Frontal cortex (tissue), 4 donors: ENCODE data around the gene KPNA1. TPM values are rescaled to one million over a fixed set of nuclear protein-coding genes. Genes with fewer than 3 reads are reported as not detected.
"Not testable (repeated sequence)": the region's sequence is repeated elsewhere in the genome, so short reads cannot be mapped to it uniquely, and the experiment has no call there.

ENCODE experiments used
- DNase-seq, 2 donors: peaks; one replicate each; pipeline ENCODE4 v3.0.0; 2012; ENCODE audit warnings: low spot score in 2 of 2
- FAIRE-seq: peaks from 2 replicates; lab custom pipeline; 2012; peaks lifted over from hg19 to GRCh38; lab: Jason Lieb, UNC
- total RNA-seq: library from RNA; depleted of rRNA; stranded (reverse); fragments of >200 nt; gene quantifications from one replicate; pipeline ENCODE4 v1.2.3, GENCODE V29; 2014
- donor health status: control.
- donor health status: control.
- donor health status: control.

Gene KPNA1
- total RNA-seq, 1 donor from 2014 or later, result 46.5 TPM

GRCh38 chr3:122523317-122523716 is 8.6 kb upstream of the KPNA1 start:
- FAIRE-seq, result no peak
- DNase-seq, result no peak

GRCh38 chr3:122520861-122521260 is 6.1 kb upstream of the KPNA1 start:
- FAIRE-seq, result no peak

GRCh38 chr3:122519693-122520092 is 5.0 kb upstream of the KPNA1 start:
- DNase-seq, result no peak
- FAIRE-seq, result no peak

More at GRCh38 chr3:122520861-122521260, 6.1 kb upstream of the KPNA1 start:
- DNase-seq, result no peak

DNA sequence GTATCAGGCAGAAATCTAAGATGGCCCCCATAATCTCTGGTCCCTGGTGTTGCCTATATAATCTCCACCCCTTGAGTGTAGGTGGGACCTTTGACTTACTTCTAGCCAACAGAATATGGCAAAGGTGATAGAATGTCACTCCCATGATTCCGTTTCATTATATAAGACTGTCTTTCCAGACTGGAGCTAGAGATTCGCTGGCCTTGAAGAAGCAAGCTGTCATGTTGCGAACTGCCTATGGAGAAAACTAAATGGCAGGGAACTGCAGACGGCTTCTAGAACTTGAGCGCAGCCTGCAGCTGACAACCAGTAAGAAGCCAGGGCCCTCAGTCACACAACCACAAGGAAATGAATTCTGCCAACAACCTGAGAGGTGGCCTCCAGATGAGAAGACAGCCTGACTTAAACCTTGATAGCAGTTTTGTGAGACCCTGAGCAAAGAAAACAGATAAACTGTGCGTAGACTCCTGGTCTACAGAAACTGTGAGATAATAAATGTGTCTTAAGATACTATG is 2.2 kb upstream of the KPNA1 start:
- FAIRE-seq (no peak), DNase-seq (no peak)

GRCh38 chr3:122515870-122516269 is 1.1 kb upstream of the KPNA1 start:
- DNase-seq (no peak), FAIRE-seq (no peak)

DNA sequence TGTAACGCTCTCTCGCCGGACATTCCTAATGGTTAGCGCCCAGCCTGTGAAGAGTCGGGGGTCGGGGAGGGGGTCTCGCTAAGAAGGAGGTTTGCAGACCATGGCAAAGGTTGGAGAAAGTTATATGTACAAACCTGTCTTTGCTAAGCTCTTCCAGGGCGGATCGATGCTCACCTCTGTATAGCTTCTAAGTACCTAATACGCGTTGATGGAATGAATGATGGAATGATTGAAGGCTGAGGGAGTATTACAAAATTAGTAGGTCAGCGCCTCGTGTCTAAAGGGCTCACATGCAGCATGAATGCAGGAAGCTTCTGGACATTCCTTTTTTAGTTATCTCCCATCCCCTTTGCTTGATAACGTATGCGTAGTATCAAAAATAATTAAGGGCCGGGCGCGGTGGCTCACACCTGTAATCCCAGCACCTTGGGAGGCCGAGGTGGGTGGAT is 305 bp upstream of the KPNA1 start:
- FAIRE-seq (no peak), DNase-seq (no peak)

GRCh38 chr3:122513386-122514122 is 1.2 kb downstream of the KPNA1 start:
- no peak for DNase-seq
- no peak for FAIRE-seq

DNA sequence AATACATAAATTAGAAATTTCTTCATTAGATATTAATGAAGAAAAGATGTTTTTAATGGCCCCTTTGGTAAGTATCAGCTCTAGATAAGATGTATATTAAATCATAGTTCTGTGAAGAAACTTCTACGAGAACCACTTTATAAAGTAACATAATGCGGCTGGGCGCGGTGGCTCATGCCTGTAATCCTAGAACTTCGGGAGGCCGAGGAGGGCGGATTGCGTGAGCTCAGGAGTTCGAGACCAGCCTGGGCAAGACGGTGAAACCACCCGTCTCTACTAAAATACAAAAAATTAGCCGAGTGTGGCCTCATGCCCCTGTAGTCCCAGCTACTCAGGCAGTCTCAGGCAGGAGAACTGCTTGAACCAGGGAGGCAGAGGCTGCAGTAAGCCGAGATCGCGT is 2.5 kb downstream of the KPNA1 start:
- FAIRE-seq (no peak), DNase-seq (no peak)

DNA sequence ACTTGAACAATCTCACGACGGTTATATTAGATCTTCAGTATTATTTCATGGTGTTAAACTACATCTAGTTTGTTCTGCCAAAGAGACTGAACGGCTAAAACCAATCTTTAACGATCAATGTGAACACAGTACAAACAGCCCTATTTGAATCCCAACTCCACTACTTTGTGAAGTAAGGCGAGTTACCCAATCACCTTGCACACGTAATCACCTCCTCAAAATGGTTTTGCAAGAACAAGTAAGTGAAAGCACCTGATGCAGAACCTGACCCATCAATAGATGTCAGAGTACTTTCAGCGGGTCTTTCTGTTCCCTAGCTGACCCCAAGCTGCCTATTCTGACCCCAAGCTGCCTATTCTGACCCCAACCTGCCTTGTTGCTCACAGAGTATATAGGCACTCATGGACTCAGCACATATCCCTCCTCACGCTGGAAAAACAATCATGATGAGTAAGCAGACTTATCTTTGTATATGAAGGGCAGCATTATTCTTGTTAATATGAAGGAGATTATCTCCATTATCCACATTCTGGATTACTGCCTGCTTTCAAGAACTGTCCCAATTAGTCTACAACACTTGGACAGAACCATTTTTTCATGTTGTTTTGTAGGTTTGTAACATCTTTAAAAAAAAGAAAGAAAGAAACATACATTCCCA is 3.7 kb downstream of the KPNA1 start:
- DNase-seq, result no peak
- FAIRE-seq, result no peak

DNA sequence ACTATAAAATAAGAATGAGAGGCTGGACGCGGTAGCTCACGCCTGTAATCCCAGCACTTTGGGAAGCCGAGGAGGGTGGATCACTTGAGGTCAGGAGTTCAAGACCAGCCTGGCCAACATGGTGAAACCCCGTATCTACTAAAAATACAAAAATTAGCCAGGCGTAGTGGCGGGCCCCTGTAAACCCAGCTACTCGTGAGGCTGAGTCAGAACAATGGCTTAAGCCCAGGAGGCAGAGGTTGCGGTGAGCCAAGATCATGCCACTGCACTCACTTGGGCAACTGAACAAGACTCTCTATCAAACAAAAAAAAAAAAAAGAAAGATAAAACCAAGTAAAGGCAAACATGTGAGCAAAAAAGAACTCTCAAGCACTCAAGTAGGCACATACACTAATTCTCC is 5.8 kb downstream of the KPNA1 start:
- not testable (repeated sequence) for FAIRE-seq, DNase-seq

GRCh38 chr3:122508135-122508914 is 6.4 kb downstream of the KPNA1 start:
- FAIRE-seq, result no peak
- no peak for DNase-seq

DNA sequence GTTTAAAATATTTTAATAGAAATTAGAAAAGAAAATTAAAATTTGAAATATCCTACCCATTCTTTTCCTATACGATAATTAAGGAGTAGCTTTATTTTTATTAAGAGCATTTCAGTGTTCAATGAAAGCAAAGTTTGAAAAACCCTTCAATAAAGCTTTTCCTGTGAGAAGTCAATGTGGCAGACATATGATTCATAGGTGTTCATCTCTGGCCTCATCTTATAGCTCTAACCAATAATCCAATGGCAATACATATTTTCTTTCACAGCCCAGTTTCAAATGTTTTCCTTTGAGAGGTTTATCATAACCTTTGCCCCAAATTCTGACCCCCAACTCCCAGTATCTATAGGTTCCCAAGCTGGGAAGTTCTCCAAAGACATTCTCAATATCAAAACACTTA is 8.3 kb downstream of the KPNA1 start:
- FAIRE-seq (no peak), DNase-seq (no peak)

DNA sequence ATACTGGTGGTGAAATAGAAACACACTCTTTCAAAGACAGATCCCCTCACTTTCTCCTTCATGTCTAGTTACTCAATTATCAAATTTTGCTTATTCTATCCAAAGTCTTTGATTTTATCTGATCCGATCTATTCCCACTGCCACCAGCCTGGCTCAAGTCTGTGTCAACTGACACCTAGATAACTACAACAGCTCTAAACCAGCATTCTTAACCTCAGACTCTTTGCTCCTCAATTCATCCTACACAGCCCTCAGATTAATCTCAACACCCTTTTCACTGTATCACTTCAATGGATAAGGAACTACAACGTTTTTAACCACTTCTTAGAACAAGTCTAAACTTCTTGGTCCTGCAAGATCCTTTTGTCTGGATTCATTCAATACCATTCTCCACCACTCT is 9.1 kb downstream of the KPNA1 start:
- no peak for FAIRE-seq
- no peak for DNase-seq

GRCh38 chr3:122502941-122503340 is 11.8 kb downstream of the KPNA1 start:
- DNase-seq (no peak), FAIRE-seq (no peak)

GRCh38 chr3:122502139-122502538 is 12.6 kb downstream of the KPNA1 start:
- DNase-seq (no peak), FAIRE-seq (no peak)

GRCh38 chr3:122500964-122501363 is 13.8 kb downstream of the KPNA1 start:
- not testable (repeated sequence) for DNase-seq, FAIRE-seq

- no peak for FAIRE-seq
These were observed 16.6 kb downstream of the KPNA1 start for GRCh38 chr3:122498152-122498551.

GRCh38 chr3:122497425-122497824 is 17.3 kb downstream of the KPNA1 start:
- FAIRE-seq (no peak), DNase-seq (no peak)

More at GRCh38 chr3:122498152-122498551, 16.6 kb downstream of the KPNA1 start:
- no peak for DNase-seq

GRCh38 chr3:122496508-122496907 is 18.2 kb downstream of the KPNA1 start:
- FAIRE-seq, result no peak

DNA sequence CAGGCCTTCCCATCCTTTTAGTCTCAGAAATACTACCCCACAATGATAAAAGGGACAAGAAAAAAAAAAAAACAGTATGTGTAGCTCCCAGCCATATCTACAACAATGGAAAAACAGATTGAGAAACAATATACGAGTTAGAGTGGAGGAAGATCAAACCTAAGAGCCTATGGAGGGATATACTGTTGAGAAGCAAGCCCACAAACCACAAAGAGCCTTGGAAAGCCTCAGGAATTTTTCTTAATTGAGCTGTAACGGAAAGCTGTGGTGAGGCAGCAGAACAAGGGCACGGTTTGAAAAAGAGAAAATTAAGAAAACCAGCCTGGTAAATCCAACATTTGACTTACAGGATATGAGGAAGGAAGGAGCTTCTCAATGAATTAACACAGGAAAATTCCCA is 21.4 kb downstream of the KPNA1 start:
- DNase-seq, result no peak
- no peak for FAIRE-seq

More at GRCh38 chr3:122496508-122496907, 18.2 kb downstream of the KPNA1 start:
- DNase-seq, result no peak
